ENCODE data around the gene TH. TPM values are rescaled to one million over a fixed set of nuclear protein-coding genes. Genes with fewer than 3 reads are reported as not detected.

Gene TH
- total and polyA plus RNA-seq, 9 of the 15 experiments (the other 6 are each of a cell fraction or from before 2014, with no cell fraction given): not detected

- Histone ChIP-seq H3K9me3 (replicated peaks; ENCODE audit: control insufficient read depth, insufficient read depth, low read depth, low read length) (no peaks in the 10 kb centered on the region), H3K27me3 (ENCODE audit: control insufficient read depth in 2 of 2, insufficient read depth in 2 of 2, low read length in 2 of 2) (peaks cover 0 to 31% of the 10 kb centered on the region in 2 experiments; a peak in 4 of 5 replicates), H3K79me2 (ENCODE audit: control insufficient read depth, insufficient read depth, low read length) (no peaks in the 10 kb centered on the region), H4K20me1 (replicated peaks; ENCODE audit: control insufficient read depth, insufficient read depth, low read length) (no peaks in the 10 kb centered on the region), H3K36me3 (ENCODE audit: control insufficient read depth, insufficient read depth, low read length) (no peaks in the 10 kb centered on the region), H3K4me3 (no peak overlapping the region), H3K27ac (ENCODE audit: extremely low read depth, low read depth, low read length) (no peak overlapping the region), H3K9ac (ENCODE audit: insufficient read depth in 1 of 2, low read depth in 2 of 2, low read length in 2 of 2) (no peak overlapping the region), H3K9me1 (ENCODE audit: control insufficient read depth, insufficient read depth, low read length) (no peaks in the 10 kb centered on the region), H3K4me2 (ENCODE audit: insufficient read depth, low read length) (no peak overlapping the region), H2AFZ (ENCODE audit: low read depth, low read length) (no peak overlapping the region), H3K4me1 (replicated peaks in 1 of 2; ENCODE audit: control insufficient read depth in 2 of 2, insufficient read depth in 2 of 2, low read length in 2 of 2) (no peaks in the 10 kb centered on the region)
- ATAC-seq (no peak), FAIRE-seq (no peak), DNase-seq (ENCODE audit: extremely low read depth in 1 of 4, low spot score in 3 of 4) (no peak)
- intact Hi-C loops (cut with micrococcal nuclease) (no loop called here), in situ Hi-C loops (cut with MboI) (no loop called here)
- no TSS peak for BruUV-seq (replicated peaks)
- ChIA-PET POLR2A (no interaction called here), CTCF (ENCODE audit: low intra/inter-chr PET ratio) (no interaction called here)
- WGBS (ENCODE audit: insufficient coverage, low coverage, missing lambda C conversion rate): 1% methylated on average over 4 of the region's 4 CpGs
- no peak for TF ChIP-seq NFE2 (IDR thresholded peaks at IDR 0.05; ENCODE audit: low read depth)
- no peak for TF ChIP-seq ZNF280A (IDR thresholded peaks at IDR 0.05; ENCODE audit: low read depth, partially characterized antibody)
- TF ChIP-seq RBBP5 (IDR thresholded peaks at IDR 0.05; ENCODE audit: borderline replicate concordance, insufficient read depth, low read length, poor library complexity, severe bottlenecking): no peak
- no peak for TF ChIP-seq ZBTB40 (IDR thresholded peaks at IDR 0.05)
- TF ChIP-seq ZBTB40 (CRISPR knock-in tag; IDR thresholded peaks at IDR 0.05): no peak
- TF ChIP-seq ZNF217 (CRISPR knock-in tag; IDR thresholded peaks at IDR 0.05): no peak
- TF ChIP-seq RCOR1 (IDR thresholded peaks at IDR 0.05; ENCODE audit: borderline replicate concordance in 1 of 2, low read depth in 2 of 2, low read length in 2 of 2): no peak
- no peak for TF ChIP-seq SOX6 (IDR thresholded peaks at IDR 0.05)
Observed at GRCh38 chr11:2118677-2119076, 52.9 kb downstream of the TH start.

Data from K562 (cell line).